Choroid plexus epithelial cell (primary cell): ENCODE data around the gene PPIL1.

Experiments
- DNase-seq: peaks from one replicate; pipeline ENCODE4 v3.0.0-alpha.2; 2010; ENCODE audit warnings: low read depth
- H3K4me3 ChIP-seq: 2 replicates; pipeline ENCODE4 v1.5.1; 2011; ENCODE audit warnings: low read depth, mild to moderate bottlenecking, control low read depth, low read length, moderate library complexity
- TF ChIP-seq, protein P1 (sequence below): conservative IDR thresholded peaks from 2 replicates; pipeline ENCODE4 v1.5.1; 2011; ENCODE audit warnings: low read depth, mild to moderate bottlenecking, control low read depth, inconsistent platforms, low read length, moderate library complexity

PPIL1 gene

DNA sequence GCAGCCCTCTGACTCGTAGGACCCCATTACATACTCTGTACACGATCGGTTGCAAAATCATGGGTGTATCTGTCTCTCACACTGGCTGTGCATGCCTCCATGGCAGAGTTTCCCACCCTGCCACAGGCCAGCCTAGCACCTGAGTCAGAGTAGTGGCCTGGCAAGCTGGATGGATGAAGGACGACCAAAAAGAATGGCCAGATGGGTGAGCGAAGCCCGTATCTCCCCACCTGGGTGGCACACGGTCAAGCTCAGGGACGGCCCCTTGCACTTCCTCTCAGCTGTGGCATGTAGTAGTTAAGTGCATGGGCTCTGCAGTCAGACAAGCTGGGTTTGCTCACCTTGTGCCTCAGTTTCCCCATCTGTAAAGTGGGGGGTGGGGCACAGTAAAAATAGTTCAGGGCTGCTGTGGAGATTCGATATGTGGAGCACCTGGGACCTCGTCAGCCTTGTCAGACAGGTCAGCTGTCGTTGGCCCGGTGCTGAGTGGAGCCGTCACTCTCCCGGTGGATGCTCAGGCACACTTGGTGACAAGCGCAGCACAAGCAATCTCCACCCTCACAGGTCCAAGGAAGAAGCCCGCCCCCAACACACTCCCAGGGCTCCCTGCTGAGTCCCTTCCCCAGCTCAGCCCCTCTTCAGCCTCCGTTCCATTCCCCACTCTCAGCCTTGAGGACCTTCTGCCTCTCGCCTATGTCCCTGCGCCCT, 47.9 kb downstream of the PPIL1 start:
- DNase-seq: no peak
- TF ChIP-seq, protein P1, sequence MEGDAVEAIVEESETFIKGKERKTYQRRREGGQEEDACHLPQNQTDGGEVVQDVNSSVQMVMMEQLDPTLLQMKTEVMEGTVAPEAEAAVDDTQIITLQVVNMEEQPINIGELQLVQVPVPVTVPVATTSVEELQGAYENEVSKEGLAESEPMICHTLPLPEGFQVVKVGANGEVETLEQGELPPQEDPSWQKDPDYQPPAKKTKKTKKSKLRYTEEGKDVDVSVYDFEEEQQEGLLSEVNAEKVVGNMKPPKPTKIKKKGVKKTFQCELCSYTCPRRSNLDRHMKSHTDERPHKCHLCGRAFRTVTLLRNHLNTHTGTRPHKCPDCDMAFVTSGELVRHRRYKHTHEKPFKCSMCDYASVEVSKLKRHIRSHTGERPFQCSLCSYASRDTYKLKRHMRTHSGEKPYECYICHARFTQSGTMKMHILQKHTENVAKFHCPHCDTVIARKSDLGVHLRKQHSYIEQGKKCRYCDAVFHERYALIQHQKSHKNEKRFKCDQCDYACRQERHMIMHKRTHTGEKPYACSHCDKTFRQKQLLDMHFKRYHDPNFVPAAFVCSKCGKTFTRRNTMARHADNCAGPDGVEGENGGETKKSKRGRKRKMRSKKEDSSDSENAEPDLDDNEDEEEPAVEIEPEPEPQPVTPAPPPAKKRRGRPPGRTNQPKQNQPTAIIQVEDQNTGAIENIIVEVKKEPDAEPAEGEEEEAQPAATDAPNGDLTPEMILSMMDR: no peak
- no peak overlapping the region for H3K4me3 ChIP-seq

DNA sequence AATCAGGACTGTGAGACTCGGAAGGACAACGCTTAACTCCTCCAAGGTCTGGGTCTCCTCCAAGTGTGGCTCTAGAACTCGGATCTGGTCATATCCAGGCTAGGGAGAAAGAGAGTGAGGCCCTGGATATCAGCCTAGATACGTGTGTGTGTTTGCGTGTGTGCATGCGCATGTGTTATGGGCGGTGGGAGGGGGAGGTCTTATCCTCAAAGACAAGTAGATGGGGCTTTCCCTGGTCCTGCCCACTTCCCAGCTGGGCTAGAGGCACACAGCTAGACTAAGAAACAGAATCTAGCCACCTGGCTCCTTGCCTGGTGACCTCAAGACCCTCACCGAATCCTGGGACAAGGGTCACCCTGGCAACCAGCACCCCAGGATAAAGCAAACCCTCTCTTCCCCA, 48.6 kb downstream of the PPIL1 start:
- no peak for DNase-seq
- H3K4me3 ChIP-seq: no peak overlapping the region
- TF ChIP-seq, protein P1: no peak

DNA sequence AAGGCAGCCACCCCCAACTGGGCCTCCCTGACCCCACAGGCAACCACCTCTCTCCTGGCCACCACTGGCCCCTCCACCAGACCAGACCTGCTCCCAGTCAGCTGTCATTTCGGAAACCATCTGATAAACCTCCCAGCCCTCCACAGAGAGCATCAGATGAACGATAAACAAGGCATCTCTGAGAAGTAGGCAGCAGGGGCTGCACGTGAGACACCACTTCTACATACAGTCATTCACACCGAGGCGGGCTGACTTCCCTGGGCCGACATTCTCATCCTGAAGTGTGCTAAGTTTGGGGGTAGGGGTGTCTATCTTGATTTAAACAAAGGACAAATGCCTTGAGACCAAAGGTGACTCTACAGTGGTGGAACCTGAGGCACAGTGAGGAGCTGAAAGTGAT, 49.2 kb downstream of the PPIL1 start:
- TF ChIP-seq, protein P1: no peak
- H3K4me3 ChIP-seq: no peak overlapping the region
- DNase-seq: no peak

DNA sequence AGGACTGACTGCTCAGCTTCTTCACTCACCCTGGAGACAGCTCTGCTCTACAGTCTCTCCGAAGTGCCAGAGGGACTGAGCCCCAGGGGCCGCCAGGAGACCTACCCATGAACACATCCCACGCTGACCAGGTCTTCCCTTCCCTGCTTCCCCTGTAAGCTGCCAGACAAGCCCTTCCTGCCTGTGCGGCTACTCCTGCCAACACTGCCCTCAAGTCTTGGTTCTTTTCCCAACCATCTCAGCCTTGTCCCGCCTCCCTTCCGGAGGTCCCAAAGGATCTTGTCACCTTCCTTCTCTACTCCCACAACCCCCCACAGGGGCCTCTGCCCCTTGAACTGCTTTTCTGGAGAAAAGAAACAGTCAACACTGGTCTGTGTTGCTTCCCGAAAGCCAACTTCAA, 50.4 kb downstream of the PPIL1 start:
- TF ChIP-seq, protein P1: no peak
- no peak for DNase-seq
- H3K4me3 ChIP-seq: no peak overlapping the region

DNA sequence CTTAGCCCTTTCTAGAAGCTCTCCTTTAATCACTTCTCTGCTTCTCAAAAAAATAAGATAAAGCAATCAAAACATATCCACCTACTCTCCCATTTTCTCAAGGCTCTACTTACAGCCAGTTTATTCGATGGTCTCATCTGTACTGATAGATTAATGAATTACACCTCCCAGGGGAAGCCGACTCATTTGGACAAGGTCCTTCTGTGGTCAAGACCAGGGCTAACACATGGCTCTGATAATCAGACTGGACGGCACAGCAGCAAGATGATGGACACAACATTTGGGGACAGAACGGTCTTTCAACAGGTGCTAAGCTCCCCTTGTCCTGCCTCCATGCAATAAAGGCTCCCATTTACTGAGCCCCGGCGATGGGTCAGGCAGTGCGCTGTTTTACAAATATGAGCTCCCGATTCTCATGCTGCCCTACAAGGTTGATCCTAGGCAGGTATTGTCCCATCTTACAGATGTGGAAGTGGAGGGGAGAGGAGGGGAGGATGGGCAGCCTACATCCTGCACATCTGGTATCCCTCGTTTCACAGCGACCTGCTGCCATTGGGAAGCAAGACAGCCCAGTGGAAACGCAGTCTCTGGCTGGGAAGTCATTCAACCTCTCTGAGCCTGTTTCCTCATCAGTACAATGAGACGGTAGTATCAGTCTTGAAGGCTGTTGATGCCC, 51.0 kb downstream of the PPIL1 start:
- no peak overlapping the region for H3K4me3 ChIP-seq
- TF ChIP-seq, protein P1: no peak
- no peak for DNase-seq

DNA sequence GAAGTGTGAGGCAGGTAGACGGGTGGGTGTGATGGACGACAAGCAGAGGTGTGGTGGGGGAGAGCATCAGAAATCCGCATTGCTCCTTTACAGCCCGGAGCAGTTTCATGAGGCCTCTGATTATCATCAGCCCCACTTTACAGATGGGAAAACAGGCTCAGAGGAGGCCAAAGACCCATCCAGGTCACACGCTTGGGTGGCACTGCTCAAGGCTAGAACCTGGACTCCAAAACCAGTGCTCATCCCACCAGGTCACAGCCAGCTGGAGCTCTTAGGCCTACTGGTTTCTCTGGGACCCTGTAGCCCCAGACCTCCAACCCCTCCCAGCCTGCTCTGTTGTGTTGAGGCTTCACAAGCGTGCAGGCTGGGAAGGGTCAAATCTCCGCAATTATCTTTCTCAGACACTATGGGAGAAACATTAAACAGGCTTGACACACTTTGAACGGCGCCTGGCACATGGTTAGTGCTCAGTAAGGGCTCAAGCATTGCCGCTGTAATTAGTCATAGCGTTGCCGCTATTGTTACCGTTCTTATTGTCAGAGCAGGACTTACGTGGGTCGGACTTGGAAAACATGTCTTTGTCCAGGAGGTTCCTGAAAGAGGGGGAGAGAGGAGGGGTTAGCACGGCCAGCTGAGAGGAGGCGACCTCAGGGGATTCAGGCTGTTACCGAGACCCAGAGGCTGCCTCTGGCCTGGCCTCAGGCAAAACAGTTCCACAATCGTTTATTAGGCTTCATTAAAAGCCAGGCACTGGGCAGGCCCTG, 51.9 kb downstream of the PPIL1 start:
- no peak for DNase-seq
- H3K4me3 ChIP-seq: no peak overlapping the region
- TF ChIP-seq, protein P1: no peak
